K562 (cell line): ENCODE measurements around the gene SMG6. TPM values are rescaled to one million over a fixed set of nuclear protein-coding genes. Genes with fewer than 3 reads are reported as not detected.
A peak's percentile ranks its signal among the peaks of the same experiment; 100 is the strongest.

Experiments
- ATAC-seq: fragments of 200-7000 bp; cut with Tn5 transposase; 3 replicates; pipeline ENCODE4 v1.9.1; 2020; ENCODE audit warnings: moderate library complexity
- BruUV-seq: library from RNA; stranded (reverse); fragments of 400-500 nt; replicated peaks from 2 replicates; lab custom pipeline; 2021; lab: Mats Ljungman, UMichigan
- CTCF ChIA-PET: fragments of 300-600 bp; formaldehyde crosslinking; extraction: SDS; loops from one replicate; lab custom pipeline; 2021; ENCODE audit warnings: low intra/inter-chr PET ratio; lab: Yijun Ruan, JAX
- POLR2A ChIA-PET: fragments of 300-600, 350-650 bp; sonication (Branson Sonifier 250); formaldehyde crosslinking; extraction: SDS; loops from one replicate; lab custom pipeline; 2021; ENCODE audit warnings: antibody characterized with exemption, inconsistent platforms; lab: Yijun Ruan, JAX
- DNase-seq, 4 experiments: peaks; one replicate each; pipeline versions ENCODE4 v3.0.0 to v3.0.0-alpha.2; 2011 to 2018; ENCODE audit warnings: low spot score in 3 of 4, mixed read lengths in 3 of 4; ENCODE audit errors: extremely low read depth in 1 of 4
- FAIRE-seq: peaks from 2 replicates; lab custom pipeline; 2011; peaks lifted over from hg19 to GRCh38; lab: Jason Lieb, UNC
- H2AFZ ChIP-seq: 2 replicates; pipeline ENCODE4 v1.6.0; 2011; ENCODE audit warnings: low read depth, low read length, control low read depth, inconsistent platforms
- H3K27ac ChIP-seq: fragments of 200-600 bp; 3 replicates; pipeline ENCODE4 v1.8.0; 2011; ENCODE audit warnings: low read depth, mild to moderate bottlenecking, control low read depth, inconsistent platforms, low read length, moderate library complexity, mixed read lengths; ENCODE audit errors: extremely low read depth
- H3K27me3 ChIP-seq, 2 experiments: fragments of 300-600 bp in 1 of 2; 2 replicates in 1 of 2; 3 replicates in 1 of 2; pipeline versions ENCODE4 v1.6.0 to v1.8.0; 2011; ENCODE audit warnings: inconsistent platforms in 2 of 2, low read length in 2 of 2, mild to moderate bottlenecking in 1 of 2, mixed read lengths in 1 of 2, moderate library complexity in 1 of 2; ENCODE audit not compliant: control insufficient read depth in 2 of 2, insufficient read depth in 2 of 2
- H3K36me3 ChIP-seq: fragments of 300-600 bp; 3 replicates; pipeline ENCODE4 v1.8.0; 2011; ENCODE audit warnings: mild to moderate bottlenecking, low read length, inconsistent platforms; ENCODE audit not compliant: control insufficient read depth, insufficient read depth
- H3K4me1 ChIP-seq, 2 experiments: fragments of 200-600 bp in 1 of 2; replicated peaks in 1 of 2; 2 replicates in 1 of 2; 3 replicates in 1 of 2; pipeline versions ENCODE4 v1.5.1 to v1.8.0; 2011; ENCODE audit warnings: inconsistent platforms in 2 of 2, low read length in 2 of 2, mild to moderate bottlenecking in 1 of 2, mixed read lengths in 1 of 2, moderate library complexity in 1 of 2; ENCODE audit not compliant: control insufficient read depth in 2 of 2, insufficient read depth in 2 of 2
- H3K4me2 ChIP-seq: 2 replicates; pipeline ENCODE4 v1.6.1; 2011; ENCODE audit warnings: low read length, control low read depth, inconsistent platforms, mixed read lengths; ENCODE audit not compliant: insufficient read depth
- H3K4me3 ChIP-seq: fragments of 200-600 bp; sonication (generic), shearing (Covaris generic); 2 replicates; pipeline ENCODE4 v1.5.1; 2016; ENCODE audit warnings: control low read depth, inconsistent platforms
- H3K79me2 ChIP-seq: fragments of 200-600 bp; 3 replicates; pipeline ENCODE4 v1.8.0; 2011; ENCODE audit warnings: low read length, inconsistent platforms; ENCODE audit not compliant: control insufficient read depth, insufficient read depth
- H3K9ac ChIP-seq, 2 experiments: 2 replicates each; pipeline versions ENCODE4 v1.6.0 to v1.6.1; 2011; ENCODE audit warnings: low read depth in 2 of 2, low read length in 2 of 2, control low read depth in 1 of 2, inconsistent platforms in 1 of 2, mild to moderate bottlenecking in 1 of 2, mixed read lengths in 1 of 2; ENCODE audit not compliant: insufficient read depth in 1 of 2
- H3K9me1 ChIP-seq: one replicate; pipeline ENCODE4 v1.6.0; 2011; ENCODE audit warnings: inconsistent platforms, mild to moderate bottlenecking, low read length, moderate library complexity; ENCODE audit not compliant: control insufficient read depth, insufficient read depth
- H3K9me3 ChIP-seq: replicated peaks from 2 replicates; pipeline ENCODE4 v1.5.1; 2011; ENCODE audit warnings: low read depth, low read length, inconsistent platforms; ENCODE audit not compliant: control insufficient read depth, insufficient read depth
- H4K20me1 ChIP-seq: replicated peaks from 2 replicates; pipeline ENCODE4 v1.6.1; 2011; ENCODE audit warnings: low read length, inconsistent platforms, mixed read lengths; ENCODE audit not compliant: control insufficient read depth, insufficient read depth
- ARID3A ChIP-seq: IDR thresholded peaks from 2 replicates; pipeline ENCODE4 v1.6.1; 2012; ENCODE audit warnings: low read depth, low read length, improper control_type of control experiment, borderline replicate concordance
- NFIC ChIP-seq: fragments of 450-650 bp; IDR thresholded peaks from 2 replicates; pipeline ENCODE4 v1.6.1; 2017; ENCODE audit warnings: mild to moderate bottlenecking, inconsistent platforms
- NFIX ChIP-seq: fragments of 250-450 bp; sonication (Bioruptor Pico); IDR thresholded peaks from 2 replicates; pipeline ENCODE4 v1.4.0; 2020; ENCODE audit warnings: low read depth, mild to moderate bottlenecking, moderate library complexity
- WGBS: fragments of 100-300 bp; shearing (Covaris generic); methylation state at CpG from one replicate; pipeline ENCODE4 v1.1.6; 2016; ENCODE audit warnings: low coverage, mixed read lengths; ENCODE audit not compliant: insufficient coverage; ENCODE audit errors: missing lambda C conversion rate; 5-methylcytosine and 5-hydroxymethylcytosine counted together
- in situ Hi-C: fragments of 300-500 bp; cut with MboI; formaldehyde crosslinking; loops from 4 replicates; pipeline ENCODE4 v1.15.0; 2018; ENCODE audit warnings: inconsistent platforms, mixed read lengths
- intact Hi-C: fragments of 100-400 bp; cut with micrococcal nuclease; formaldehyde crosslinking; loops from 2 replicates; pipeline ENCODE4 v1.14.2; 2022
- polyA plus RNA-seq, 8 experiments: library from polyadenylated mRNA; depleted of rRNA in 4 of 8; stranded (reverse) in 5 of 8; unstranded in 3 of 8; fragments of >200 nt; fragmentation: Nextera tagmentation in 2 of 8; fragmentation: Illumina TruSeq in 1 of 8; extraction: Ambion mirVana in 2 of 8; extraction: Trizol in 1 of 8; gene quantifications; 2 replicates each; pipeline versions ENCODE4 v1.2.1 to v1.2.3, GENCODE V29; 2011 to 2014; ENCODE audit warnings: inconsistent platforms in 1 of 8, missing spikeins in 1 of 8
- total RNA-seq, 7 experiments: library from RNA; depleted of rRNA in 6 of 7; stranded (reverse); fragments of >200 nt in 6 of 7; fragmentation: Illumina TruSeq in 2 of 7; extraction: Trizol in 2 of 7; gene quantifications; 2 replicates each; pipeline versions ENCODE4 v1.2.1 to v1.2.3, GENCODE V29; 2011 to 2021; ENCODE audit warnings: low replicate concordance in 1 of 7

SMG6 gene
- total and polyA plus RNA-seq, 9 of the 15 experiments (the other 6 are each of a cell fraction or from before 2014, with no cell fraction given): 0.44 to 13.9 (median 6.0) TPM

GRCh38 chr17:2264067-2264860, 39.3 kb downstream of the SMG6 start:
- peaks cover 11% of the 10 kb centered on the region; the same call in 2 of the 3 replicates for H3K36me3 ChIP-seq
- H3K4me2 ChIP-seq: no peak overlapping the region
- H3K27ac ChIP-seq: no peak overlapping the region
- no TSS peak for BruUV-seq
- ATAC-seq (no peak), DNase-seq (no peak)
- WGBS: 76% methylated on average over 7 of the region's 10 CpGs
- H3K79me2 ChIP-seq: no peaks in the 10 kb centered on the region
- H3K4me3 ChIP-seq: no peak overlapping the region
- H2AFZ ChIP-seq: no peak overlapping the region
- TF ChIP-seq NFIC (peak; percentile 96), ARID3A (no peak), NFIX (peak; percentile 90)
- TF ChIP-seq, all 486 proteins: peak for 2
- POLR2A ChIA-PET: interaction anchor here (0.9 to 1.3 kb wide), 2 partner anchors 12 to 17 kb away, joined by 3 to 4 read pairs; no protein-coding TSS in a partner anchor
- Histone ChIP-seq H3K4me1 (0 out of 5 replicates have a peak, but pooled peaks cover 0 to 3% of the 10 kb centered on the region in 2 experiments), H3K9ac (no peak overlapping the region), H3K9me3 (no peaks in the 10 kb centered on the region), H3K9me1 (no peaks in the 10 kb centered on the region), H4K20me1 (no peaks in the 10 kb centered on the region), H3K27me3 (no peaks in the 10 kb centered on the region)
- in situ Hi-C loops: no loop called here
- CTCF ChIA-PET: no interaction called here
- no peak for FAIRE-seq
- intact Hi-C loops: no loop called here
